K562 treated with DMSO at 1 percent for 4 hours (cell line): ENCODE data around the gene RABGGTA. TPM values are rescaled to one million over a fixed set of nuclear protein-coding genes. Genes with fewer than 3 reads are reported as not detected.

Experiments used
- total RNA-seq: library from RNA; unstranded; fragments of 300-600 nt; gene quantifications from 2 replicates; pipeline ENCODE4 v1.2.3, GENCODE V29; 2022; ENCODE audit not compliant: insufficient read depth

Gene RABGGTA, protein sequence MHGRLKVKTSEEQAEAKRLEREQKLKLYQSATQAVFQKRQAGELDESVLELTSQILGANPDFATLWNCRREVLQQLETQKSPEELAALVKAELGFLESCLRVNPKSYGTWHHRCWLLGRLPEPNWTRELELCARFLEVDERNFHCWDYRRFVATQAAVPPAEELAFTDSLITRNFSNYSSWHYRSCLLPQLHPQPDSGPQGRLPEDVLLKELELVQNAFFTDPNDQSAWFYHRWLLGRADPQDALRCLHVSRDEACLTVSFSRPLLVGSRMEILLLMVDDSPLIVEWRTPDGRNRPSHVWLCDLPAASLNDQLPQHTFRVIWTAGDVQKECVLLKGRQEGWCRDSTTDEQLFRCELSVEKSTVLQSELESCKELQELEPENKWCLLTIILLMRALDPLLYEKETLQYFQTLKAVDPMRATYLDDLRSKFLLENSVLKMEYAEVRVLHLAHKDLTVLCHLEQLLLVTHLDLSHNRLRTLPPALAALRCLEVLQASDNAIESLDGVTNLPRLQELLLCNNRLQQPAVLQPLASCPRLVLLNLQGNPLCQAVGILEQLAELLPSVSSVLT
- total RNA-seq = 15.3 and 18.0 TPM in 2 replicates

DNA sequence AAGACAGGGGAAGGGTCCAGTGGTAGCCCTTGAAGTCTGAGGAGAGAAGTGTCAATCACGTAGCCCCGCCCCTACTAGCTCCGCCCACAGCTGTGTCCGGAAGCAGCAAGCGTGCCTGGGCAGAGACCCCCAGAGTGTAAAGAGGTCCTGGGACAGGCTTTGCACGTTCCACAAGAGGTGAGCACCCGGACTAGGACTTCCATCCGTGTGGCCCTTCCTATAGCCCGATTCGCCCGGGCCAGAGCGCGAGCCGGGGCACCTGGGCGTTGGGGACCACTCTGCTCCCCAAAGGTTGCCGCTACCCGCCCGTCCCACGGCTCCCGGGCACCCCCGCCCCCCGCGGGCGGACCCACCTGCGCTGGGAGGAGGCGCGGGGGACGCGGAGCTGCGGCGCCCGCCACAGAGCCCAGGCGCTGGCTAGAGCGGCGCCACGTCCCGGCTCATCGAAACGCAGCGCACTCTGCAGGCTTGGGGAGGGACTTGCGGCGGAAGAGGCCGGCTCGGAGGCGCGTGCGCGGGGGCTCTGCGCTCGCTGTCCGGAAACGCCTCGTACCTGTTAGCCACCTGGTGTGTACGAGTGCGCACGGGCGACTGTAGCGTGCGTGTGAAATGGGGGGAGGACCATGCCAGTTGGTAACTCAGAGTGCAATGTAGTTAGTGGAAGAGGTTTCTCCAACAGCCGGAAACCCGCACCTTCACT, at the start of gene RABGGTA:
RABGGTA (minus strand) TSS at position 464 of the 700 bp plus-strand sequence. CDS start 482 bp downstream, outside the sequence.

DNA sequence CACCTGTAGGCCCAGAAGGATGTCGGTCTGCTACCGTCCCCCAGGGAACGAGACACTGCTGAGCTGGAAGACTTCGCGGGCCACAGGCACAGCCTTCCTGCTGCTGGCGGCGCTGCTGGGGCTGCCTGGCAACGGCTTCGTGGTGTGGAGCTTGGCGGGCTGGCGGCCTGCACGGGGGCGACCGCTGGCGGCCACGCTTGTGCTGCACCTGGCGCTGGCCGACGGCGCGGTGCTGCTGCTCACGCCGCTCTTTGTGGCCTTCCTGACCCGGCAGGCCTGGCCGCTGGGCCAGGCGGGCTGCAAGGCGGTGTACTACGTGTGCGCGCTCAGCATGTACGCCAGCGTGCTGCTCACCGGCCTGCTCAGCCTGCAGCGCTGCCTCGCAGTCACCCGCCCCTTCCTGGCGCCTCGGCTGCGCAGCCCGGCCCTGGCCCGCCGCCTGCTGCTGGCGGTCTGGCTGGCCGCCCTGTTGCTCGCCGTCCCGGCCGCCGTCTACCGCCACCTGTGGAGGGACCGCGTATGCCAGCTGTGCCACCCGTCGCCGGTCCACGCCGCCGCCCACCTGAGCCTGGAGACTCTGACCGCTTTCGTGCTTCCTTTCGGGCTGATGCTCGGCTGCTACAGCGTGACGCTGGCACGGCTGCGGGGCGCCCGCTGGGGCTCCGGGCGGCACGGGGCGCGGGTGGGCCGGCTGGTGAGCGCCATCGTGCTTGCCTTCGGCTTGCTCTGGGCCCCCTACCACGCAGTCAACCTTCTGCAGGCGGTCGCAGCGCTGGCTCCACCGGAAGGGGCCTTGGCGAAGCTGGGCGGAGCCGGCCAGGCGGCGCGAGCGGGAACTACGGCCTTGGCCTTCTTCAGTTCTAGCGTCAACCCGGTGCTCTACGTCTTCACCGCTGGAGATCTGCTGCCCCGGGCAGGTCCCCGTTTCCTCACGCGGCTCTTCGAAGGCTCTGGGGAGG, 39.5 kb upstream of the RABGGTA start, which contains the start of gene LTB4R:
LTB4R (plus strand) TSS at position 857 of the 959 bp plus-strand sequence. CDS start 4,150 bp downstream, outside the sequence.

DNA sequence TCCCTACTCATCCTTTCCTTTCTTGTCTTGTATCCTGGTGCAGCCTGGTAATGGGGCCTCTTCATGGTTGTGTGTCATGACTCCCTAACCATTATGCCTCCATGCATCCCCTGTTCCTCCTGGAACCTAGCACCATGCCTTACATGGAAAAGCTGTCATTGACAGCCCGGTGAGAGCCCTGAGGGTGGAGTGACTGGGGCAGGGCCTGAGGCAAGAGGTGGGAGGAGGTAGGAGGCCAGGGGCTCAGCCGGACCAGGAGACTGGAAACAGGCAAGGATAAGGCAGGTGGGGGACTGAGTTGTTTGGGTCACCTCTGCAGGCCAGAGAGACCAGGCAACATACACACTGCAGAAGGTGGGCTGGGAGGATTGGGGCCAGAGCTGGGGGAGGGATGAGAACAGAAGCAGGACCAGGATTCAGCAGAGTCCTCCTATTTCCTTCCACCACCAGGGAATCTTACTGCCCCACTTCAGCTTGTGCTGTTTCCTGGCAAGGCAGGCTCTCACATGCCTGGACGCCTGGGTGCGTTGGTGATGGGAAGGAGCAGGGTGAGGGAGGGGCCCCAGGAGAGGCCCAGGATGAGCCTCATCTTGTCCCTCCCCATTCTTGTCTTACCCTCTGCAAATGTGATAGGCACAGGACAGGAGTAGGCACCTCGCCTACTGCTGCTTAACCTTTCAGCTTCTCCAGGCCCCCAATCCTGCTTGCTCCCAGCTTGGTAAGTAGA, 38.3 kb upstream of the RABGGTA start, which contains the start of gene LTB4R2:
LTB4R2 (plus strand) TSS at position 603 of the 727 bp plus-strand sequence. CDS start 525 bp downstream, outside the sequence.

DNA sequence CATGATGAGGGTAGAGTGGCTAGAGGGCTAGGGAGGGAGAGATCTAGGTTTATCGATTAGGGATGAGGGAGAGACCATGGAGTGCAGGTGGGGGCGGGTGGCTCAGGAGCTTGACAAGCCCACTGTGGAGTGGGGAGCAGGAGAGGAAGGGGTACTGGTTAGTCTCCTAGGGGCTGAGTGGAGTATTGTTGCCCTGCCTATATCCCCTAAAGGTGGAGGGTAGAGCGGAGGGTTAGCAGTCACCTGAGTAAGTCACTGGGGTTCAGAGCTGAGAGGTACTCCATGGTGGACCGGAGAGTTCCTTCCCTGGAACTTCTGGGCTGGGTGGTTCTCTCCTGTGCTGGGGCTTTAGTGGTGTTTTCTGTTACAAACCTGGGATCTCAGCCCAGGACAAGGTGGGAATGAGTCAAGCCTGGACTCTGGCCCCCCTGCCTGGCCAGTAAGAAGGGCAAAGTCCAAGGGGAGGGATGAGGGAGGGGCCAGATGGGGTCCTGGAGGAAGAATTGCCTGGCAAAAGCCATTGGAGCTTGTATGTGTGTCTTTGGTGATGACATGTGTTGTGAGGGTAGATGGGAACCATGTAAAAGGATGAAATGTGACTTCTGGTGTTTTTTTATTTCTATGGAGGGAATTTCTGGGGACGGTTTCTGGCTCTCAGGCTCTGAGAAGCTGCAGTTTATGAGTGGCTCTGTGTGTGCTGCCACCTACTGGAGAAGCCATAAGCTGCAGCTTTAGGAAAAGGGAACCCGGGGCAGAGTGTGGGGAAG, 36.4 kb upstream of the RABGGTA start, which contains the start of gene CIDEB:
CIDEB (minus strand) TSS at position 403 of the 767 bp plus-strand sequence; CDS start at position 284, 119 bp downstream.

GRCh38 chr14:24299255-24300191, 28.1 kb upstream of the RABGGTA start, which contains the start of the genes DHRS1 and NOP9:
TSS of gene DHRS1 (minus strand) at chr14:24299780. CDS start at chr14:24299106, 674 bp downstream.
TSS of gene NOP9 (plus strand) at chr14:24299850. CDS start at chr14:24299955, 105 bp downstream.

DNA sequence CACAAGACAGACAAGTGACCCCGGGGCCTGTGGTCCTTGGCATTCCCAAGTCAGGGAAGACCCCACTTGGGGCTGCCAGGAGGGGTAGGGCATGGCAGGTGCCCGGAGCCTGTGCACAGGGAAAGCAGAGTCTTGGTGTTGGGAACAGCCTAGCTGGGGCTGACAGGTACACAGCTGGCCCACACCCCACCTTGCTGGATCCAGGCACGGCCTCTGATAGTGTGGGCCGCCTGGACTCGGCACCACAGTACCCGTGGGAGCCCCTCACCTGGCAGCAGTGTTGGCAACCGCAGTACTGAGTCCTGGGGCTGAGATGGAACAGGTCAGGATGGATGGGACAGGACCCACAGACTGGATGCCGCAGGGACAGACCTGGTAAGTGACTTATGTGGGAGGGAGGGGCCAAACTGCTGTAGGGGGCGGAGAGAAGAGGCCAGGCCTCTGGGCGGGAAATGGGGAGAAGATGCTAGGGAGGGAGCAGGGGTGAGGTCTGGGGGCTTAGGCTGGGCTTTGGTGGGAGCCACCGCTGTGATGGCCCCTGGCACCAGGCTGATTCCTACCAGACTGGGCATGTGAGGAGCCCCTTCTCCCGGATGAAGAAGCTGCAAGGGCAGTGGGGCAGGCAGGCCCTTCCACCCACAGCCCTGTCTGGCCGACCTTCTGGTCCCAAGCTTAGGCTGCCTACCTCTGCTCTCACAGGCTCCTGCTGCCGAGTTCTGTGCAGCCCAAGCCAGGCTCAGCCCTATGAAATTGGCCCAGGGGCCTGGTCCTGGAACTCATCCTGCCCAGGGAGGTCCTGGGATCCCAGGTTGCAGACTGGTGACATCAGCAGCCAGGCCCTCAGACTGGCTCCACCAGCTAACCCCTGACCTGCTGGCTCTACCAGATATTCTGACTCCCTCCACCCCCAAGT, 8.3 kb downstream of the RABGGTA start, which contains the start of gene TGM1:
TGM1 (minus strand) TSS at position 357 of the 913 bp plus-strand sequence. CDS start 825 bp downstream, outside the sequence.

DNA sequence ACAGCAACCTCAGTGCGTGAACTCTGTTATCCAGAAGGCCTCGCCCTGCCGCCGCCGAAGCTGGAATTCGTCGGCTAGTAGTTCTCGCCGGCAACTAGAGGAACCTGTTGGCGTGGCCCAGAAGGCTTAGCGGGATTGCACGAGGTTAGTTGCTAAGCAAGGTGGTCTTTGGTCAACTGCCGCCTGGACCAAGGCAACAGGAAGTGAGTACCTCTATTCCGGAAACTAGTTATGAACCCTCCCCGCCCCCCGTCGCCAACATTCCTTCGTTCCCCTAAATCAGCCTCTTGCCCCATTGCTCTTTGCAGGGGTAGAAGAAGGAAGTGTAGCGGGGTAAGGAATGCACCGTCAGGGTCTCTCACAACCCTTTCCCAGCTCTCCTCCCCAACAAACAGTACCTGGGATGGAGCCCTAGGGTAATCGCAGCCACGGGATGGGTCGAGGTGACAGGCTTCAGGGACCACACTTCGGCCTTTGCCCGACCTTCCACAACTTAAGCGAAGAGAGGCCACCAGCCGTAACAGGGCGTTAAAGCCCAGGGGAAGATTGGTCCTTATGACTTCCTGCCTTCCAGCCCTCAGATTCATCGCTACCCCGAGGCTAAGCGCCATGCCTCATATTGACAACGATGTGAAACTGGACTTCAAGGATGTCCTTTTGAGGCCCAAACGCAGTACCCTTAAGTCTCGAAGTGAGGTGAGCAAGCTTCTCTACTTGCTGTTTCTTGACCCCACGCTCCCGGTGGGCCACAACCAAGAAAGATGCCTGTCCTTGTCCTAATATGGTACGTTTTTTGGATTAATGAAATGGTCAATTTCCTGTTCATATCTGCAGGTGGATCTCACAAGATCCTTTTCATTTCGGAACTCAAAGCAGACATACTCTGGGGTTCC, 38.5 kb downstream of the RABGGTA start, which contains the start of gene GMPR2:
GMPR2 (plus strand) TSS at position 285 of the 893 bp plus-strand sequence; CDS start at position 610, 325 bp downstream.

DNA sequence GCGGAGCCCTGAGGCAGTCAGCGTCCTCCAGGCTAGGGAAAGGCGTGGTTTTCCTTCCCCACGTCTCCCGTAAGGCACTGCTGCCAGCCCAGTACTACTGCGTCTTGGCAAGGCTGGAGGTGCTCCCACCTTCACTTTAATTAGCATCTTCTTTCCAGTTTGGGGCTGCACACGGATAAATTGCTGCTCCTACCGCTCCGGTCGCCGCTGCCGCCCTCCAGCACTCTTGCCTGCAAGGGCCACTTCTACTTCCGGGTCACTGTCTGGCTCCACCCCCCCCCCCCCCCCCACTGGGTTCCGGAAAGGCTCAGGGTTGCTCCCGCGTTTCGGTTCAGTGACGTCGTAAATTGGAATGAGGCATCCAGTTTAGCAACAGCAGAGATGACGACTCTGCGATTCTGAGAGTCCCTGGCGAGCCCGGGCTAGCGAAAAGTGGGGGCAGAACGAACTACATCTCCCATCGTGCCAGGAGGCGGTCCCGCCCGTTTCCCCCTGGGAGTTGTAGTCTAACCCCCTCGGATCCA, 39.2 kb downstream of the RABGGTA start, which contains the start of gene NEDD8:
NEDD8 (minus strand) TSS at position 247 of the 524 bp plus-strand sequence; CDS start at position 147, 100 bp downstream.

Other genes starting within 250 kb of the RABGGTA start
- 0.24 TPM in 1 of 2 replicates, not detected in the other for gene CARMIL3, start 219.6 kb downstream of the RABGGTA start, total RNA-seq
- not detected in 2 replicates for gene CPNE6, start 200.0 kb downstream of the RABGGTA start, total RNA-seq
- 99.4 and 112 TPM in 2 replicates for gene PCK2, start 177.3 kb downstream of the RABGGTA start, total RNA-seq
- gene DCAF11, start 156.8 kb downstream of the RABGGTA start, total RNA-seq = 31.4 and 39.2 TPM in 2 replicates
- 3.2 and 4.1 TPM in 2 replicates for gene NRL, start 156.6 kb downstream of the RABGGTA start, total RNA-seq
- gene FITM1, start 140.9 kb downstream of the RABGGTA start, total RNA-seq = not detected in 2 replicates
- 171 and 172 TPM in 2 replicates for gene PSME1, start 135.4 kb downstream of the RABGGTA start, total RNA-seq
- 29.6 and 36.4 TPM in 2 replicates for gene EMC9, start 130.0 kb downstream of the RABGGTA start, total RNA-seq
- 160 and 167 TPM in 2 replicates for gene PSME2, start 125.0 kb downstream of the RABGGTA start, total RNA-seq
- gene RNF31, start 124.1 kb downstream of the RABGGTA start, total RNA-seq = 17.0 and 21.3 TPM in 2 replicates
- gene IRF9, start 110.3 kb downstream of the RABGGTA start, total RNA-seq = 9.3 and 20.9 TPM in 2 replicates
- gene REC8, start 99.5 kb downstream of the RABGGTA start, total RNA-seq = 5.1 and 7.1 TPM in 2 replicates
- gene IPO4, start 82.8 kb downstream of the RABGGTA start, total RNA-seq = 23.4 and 27.8 TPM in 2 replicates
- gene TM9SF1, start 76.2 kb downstream of the RABGGTA start, total RNA-seq = 16.4 and 22.0 TPM in 2 replicates
- gene TSSK4, start 65.9 kb downstream of the RABGGTA start, total RNA-seq = 1.1 and 2.2 TPM in 2 replicates
- 57.8 and 78.5 TPM in 2 replicates for gene CHMP4A, start 58.1 kb downstream of the RABGGTA start, total RNA-seq
- gene MDP1, start 55.5 kb downstream of the RABGGTA start, total RNA-seq = 7.5 and 10.8 TPM in 2 replicates
- 140 and 150 TPM in 2 replicates for gene NEDD8, start 39.2 kb downstream of the RABGGTA start, total RNA-seq
- 55.3 and 68.0 TPM in 2 replicates for gene GMPR2, start 38.7 kb downstream of the RABGGTA start, total RNA-seq
- 15.0 and 16.1 TPM in 2 replicates for gene TINF2, start 29.0 kb downstream of the RABGGTA start, total RNA-seq
- gene TGM1, start 8.4 kb downstream of the RABGGTA start, total RNA-seq = 0.88 and 1.5 TPM in 2 replicates
- 22.2 and 26.0 TPM in 2 replicates for gene DHRS1, start 28.2 kb upstream of the RABGGTA start, total RNA-seq
- gene NOP9, start 28.3 kb upstream of the RABGGTA start, total RNA-seq = 4.7 and 6.1 TPM in 2 replicates
- not detected in 2 replicates for gene CIDEB, start 36.4 kb upstream of the RABGGTA start, total RNA-seq
- 2.2 and 6.4 TPM in 2 replicates for gene LTB4R2, start 38.5 kb upstream of the RABGGTA start, total RNA-seq
- 4.0 and 5.3 TPM in 2 replicates for gene LTB4R, start 39.9 kb upstream of the RABGGTA start, total RNA-seq
- gene ADCY4, start 63.5 kb upstream of the RABGGTA start, total RNA-seq = 0.59 TPM in 1 of 2 replicates, not detected in the other
- gene RIPK3, start 68.4 kb upstream of the RABGGTA start, total RNA-seq = not detected in 2 replicates
- gene NFATC4, start 96.6 kb upstream of the RABGGTA start, total RNA-seq = 2.9 and 5.1 TPM in 2 replicates
- 0.94 and 1.3 TPM in 2 replicates for gene NYNRIN, start 127.4 kb upstream of the RABGGTA start, total RNA-seq
- 0.71 TPM in 1 of 2 replicates, not detected in the other for gene CBLN3, start 158.1 kb upstream of the RABGGTA start, total RNA-seq
- 24.9 and 30.8 TPM in 2 replicates for gene KHNYN, start 158.4 kb upstream of the RABGGTA start, total RNA-seq
- gene SDR39U1, start 171.2 kb upstream of the RABGGTA start, total RNA-seq = 51.9 and 69.4 TPM in 2 replicates
- gene CMA1, start 236.7 kb upstream of the RABGGTA start, total RNA-seq = not detected in 2 replicates